NT2/D1 (cell line): ENCODE measurements around the gene MRPL36.

ENCODE experiments used
- SUZ12 ChIP-seq: IDR thresholded peaks from 2 replicates; pipeline ENCODE4 v1.6.1; 2011; ENCODE audit not compliant: insufficient read length, insufficient read depth; ENCODE audit errors: extremely low read depth
- YY1 ChIP-seq: IDR thresholded peaks from 2 replicates; pipeline ENCODE4 v1.6.1; 2011; ENCODE audit not compliant: insufficient read length, insufficient read depth
- ZNF274 ChIP-seq: IDR thresholded peaks from 2 replicates; pipeline ENCODE4 v1.6.1; 2011; ENCODE audit warnings: mild to moderate bottlenecking, low read depth, low read length

DNA sequence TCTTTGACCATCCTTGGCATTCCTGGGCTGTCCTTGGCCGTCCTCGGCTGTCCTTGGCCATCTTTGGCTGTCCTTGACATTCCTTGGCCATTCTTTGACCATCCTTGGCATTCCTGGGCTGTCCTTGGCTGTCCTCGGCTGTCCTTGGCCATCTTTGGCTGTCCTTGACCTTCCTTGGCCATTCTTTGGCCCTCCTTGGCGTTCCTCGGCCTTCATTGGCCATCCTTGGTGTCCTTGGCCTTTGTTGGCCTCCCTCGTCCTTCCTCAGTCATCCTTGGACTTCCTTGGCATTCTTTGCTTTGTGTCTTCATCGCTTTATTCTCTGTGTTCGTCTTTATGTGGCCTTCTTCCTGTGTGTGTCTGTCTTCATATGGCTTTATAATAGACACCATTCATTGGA is 22.2 kb upstream of the MRPL36 start:
- TF ChIP-seq YY1 (no peak), ZNF274 (no peak), SUZ12 (no peak)
